IPS-18c (cell line): Measurements from ENCODE around the gene CD74.

Source experiments
- H3K4me3 ChIP-seq: 2 replicates; pipeline ENCODE4 v1.7.0; 2013; ENCODE audit warnings: low read depth, mild to moderate bottlenecking, low read length, moderate library complexity; ENCODE audit not compliant: insufficient read depth
- H3K9me3 ChIP-seq: one replicate; pipeline ENCODE4 v1.6.1; 2013; ENCODE audit warnings: mild to moderate bottlenecking, low read length, moderate library complexity; ENCODE audit not compliant: control insufficient read depth, insufficient read depth

CD74 gene

GRCh38 chr5:150391064-150391834 lies 21.5 kb downstream of the CD74 start:
- H3K9me3 ChIP-seq = no peaks in the 10 kb centered on the region
- no peak overlapping the region for H3K4me3 ChIP-seq

GRCh38 chr5:150389531-150390266 lies 23.0 kb downstream of the CD74 start:
- Histone ChIP-seq H3K9me3 (no peaks in the 10 kb centered on the region), H3K4me3 (no peak overlapping the region)

GRCh38 chr5:150386024-150386855 lies 26.5 kb downstream of the CD74 start:
- no peaks in the 10 kb centered on the region for H3K9me3 ChIP-seq
- no peak overlapping the region for H3K4me3 ChIP-seq

- H3K9me3 ChIP-seq = no peaks in the 10 kb centered on the region
- H3K4me3 ChIP-seq = no peak overlapping the region
Measured at GRCh38 chr5:150384701-150385100, 28.0 kb downstream of the CD74 start.

- H3K9me3 ChIP-seq = no peaks in the 10 kb centered on the region
- H3K4me3 ChIP-seq = no peak overlapping the region
Measured at GRCh38 chr5:150377964-150378694, 34.6 kb downstream of the CD74 start.

GRCh38 chr5:150376799-150377771 lies 35.6 kb downstream of the CD74 start:
- no peaks in the 10 kb centered on the region for H3K9me3 ChIP-seq
- H3K4me3 ChIP-seq = no peak overlapping the region

- no peak overlapping the region for H3K4me3 ChIP-seq
- no peaks in the 10 kb centered on the region for H3K9me3 ChIP-seq
Measured at GRCh38 chr5:150374651-150375050, 38.1 kb downstream of the CD74 start.

- Histone ChIP-seq H3K4me3 (no peak overlapping the region), H3K9me3 (no peaks in the 10 kb centered on the region)
Measured at GRCh38 chr5:150372639-150373038, 40.1 kb downstream of the CD74 start.

GRCh38 chr5:150368526-150368925 lies 44.2 kb downstream of the CD74 start:
- no peaks in the 10 kb centered on the region for H3K9me3 ChIP-seq
- H3K4me3 ChIP-seq = no peak overlapping the region

- Histone ChIP-seq H3K4me3 (no peak overlapping the region), H3K9me3 (no peaks in the 10 kb centered on the region)
Measured at GRCh38 chr5:150364004-150364403, 48.7 kb downstream of the CD74 start.

- Histone ChIP-seq H3K4me3 (no peak overlapping the region), H3K9me3 (no peaks in the 10 kb centered on the region)
Measured at GRCh38 chr5:150363185-150363584, 49.5 kb downstream of the CD74 start.

GRCh38 chr5:150361301-150361700 lies 51.4 kb downstream of the CD74 start:
- H3K9me3 ChIP-seq = no peaks in the 10 kb centered on the region
- H3K4me3 ChIP-seq = no peak overlapping the region

- Histone ChIP-seq H3K9me3 (no peaks in the 10 kb centered on the region), H3K4me3 (peak overlapping the region; percentile 88)
Measured at GRCh38 chr5:150358261-150359095, 54.2 kb downstream of the CD74 start.

GRCh38 chr5:150357326-150358260 lies 55.1 kb downstream of the CD74 start, which contains the start of gene TCOF1:
TSS of gene TCOF1 (plus strand) at chr5:150357697. CDS start at chr5:150357747, 50 bp downstream.
- no peaks in the 10 kb centered on the region for H3K9me3 ChIP-seq
- peak within 1 kb of the TSS; percentile 88 for H3K4me3 ChIP-seq
